HEK293 (cell line): ENCODE measurements around the gene CCDC32.

Experiments
- BCL11A ChIP-seq: fragments of 450-650 bp; formaldehyde crosslinking; IDR thresholded peaks from 2 replicates; pipeline ENCODE4 v1.5.1; 2016; ENCODE audit warnings: low read depth, missing biosample characterization, missing genetic modification characterization
- HOXC10 ChIP-seq: sonication (generic); formaldehyde crosslinking; IDR thresholded peaks from 2 replicates; pipeline ENCODE4 v1.8.1; 2023; ENCODE audit warnings: mild to moderate bottlenecking, missing genetic modification reagents
- INSM2 ChIP-seq: fragments of 450-650 bp; formaldehyde crosslinking; IDR thresholded peaks from 2 replicates; pipeline ENCODE4 v1.5.1; 2016; ENCODE audit warnings: missing biosample characterization, missing genetic modification characterization
- PBX3 ChIP-seq: sonication (generic); formaldehyde crosslinking; IDR thresholded peaks from 2 replicates; pipeline ENCODE4 v1.8.1; 2022; ENCODE audit warnings: mild to moderate bottlenecking, moderate library complexity, missing genetic modification reagents
- PRDM2 ChIP-seq: fragments of 450-650 bp; formaldehyde crosslinking; IDR thresholded peaks from 2 replicates; pipeline ENCODE4 v1.5.1; 2016; ENCODE audit warnings: missing biosample characterization, missing genetic modification characterization, borderline replicate concordance
- SP2 ChIP-seq: fragments of 450-650 bp; formaldehyde crosslinking; IDR thresholded peaks from 2 replicates; pipeline ENCODE4 v1.5.1; 2016; ENCODE audit warnings: missing biosample characterization, missing genetic modification characterization
- YY2 ChIP-seq: fragments of 450-650 bp; formaldehyde crosslinking; IDR thresholded peaks from 2 replicates; pipeline ENCODE4 v1.5.1; 2016; ENCODE audit warnings: missing biosample characterization, missing genetic modification characterization
- ZBTB10 ChIP-seq: fragments of 450-650 bp; formaldehyde crosslinking; IDR thresholded peaks from 2 replicates; pipeline ENCODE4 v1.5.1; 2016; ENCODE audit warnings: missing biosample characterization, missing genetic modification characterization
- ZBTB11 ChIP-seq: fragments of 450-650 bp; formaldehyde crosslinking; conservative IDR thresholded peaks from 2 replicates; pipeline ENCODE4 v1.5.1; 2016; ENCODE audit warnings: low read depth, missing biosample characterization, missing genetic modification characterization
- ZBTB7A ChIP-seq: fragments of 450-650 bp; formaldehyde crosslinking; IDR thresholded peaks from 2 replicates; pipeline ENCODE4 v1.5.1; 2016; ENCODE audit warnings: low read depth, missing biosample characterization, missing genetic modification characterization
- ZEB2 ChIP-seq: fragments of 450-650 bp; formaldehyde crosslinking; IDR thresholded peaks from 2 replicates; pipeline ENCODE4 v1.5.1; 2016; ENCODE audit warnings: missing biosample characterization, missing genetic modification characterization
- ZFP69B ChIP-seq: fragments of 450-650 bp; formaldehyde crosslinking; IDR thresholded peaks from 2 replicates; pipeline ENCODE4 v1.5.1; 2016; ENCODE audit warnings: missing biosample characterization, missing genetic modification characterization
- ZNF140 ChIP-seq: fragments of 450-650 bp; formaldehyde crosslinking; IDR thresholded peaks from 2 replicates; pipeline ENCODE4 v1.5.1; 2016; ENCODE audit warnings: missing biosample characterization, missing genetic modification characterization
- ZNF146 ChIP-seq: fragments of 450-650 bp; formaldehyde crosslinking; IDR thresholded peaks from 2 replicates; pipeline ENCODE4 v1.5.1; 2016; ENCODE audit warnings: missing biosample characterization, missing genetic modification characterization
- ZNF19 ChIP-seq: fragments of 450-650 bp; formaldehyde crosslinking; IDR thresholded peaks from 2 replicates; pipeline ENCODE4; 2016; ENCODE audit warnings: missing biosample characterization, missing genetic modification characterization, low read depth
- ZNF324 ChIP-seq: fragments of 450-650 bp; formaldehyde crosslinking; IDR thresholded peaks from 2 replicates; pipeline ENCODE4 v1.5.1; 2016; ENCODE audit warnings: missing biosample characterization, missing genetic modification characterization
- ZNF341 ChIP-seq: fragments of 450-650 bp; formaldehyde crosslinking; IDR thresholded peaks from 2 replicates; pipeline ENCODE4; 2016; ENCODE audit warnings: low read depth, missing biosample characterization, missing genetic modification characterization
- ZNF398 ChIP-seq: fragments of 450-650 bp; formaldehyde crosslinking; IDR thresholded peaks from 2 replicates; pipeline ENCODE4 v1.5.1; 2017; ENCODE audit warnings: missing biosample characterization, missing genetic modification characterization
- ZNF473 ChIP-seq: fragments of 450-650 bp; formaldehyde crosslinking; IDR thresholded peaks from 2 replicates; pipeline ENCODE4 v1.5.1; 2017; ENCODE audit warnings: missing biosample characterization, missing genetic modification characterization
- ZNF544 ChIP-seq: fragments of 450-650 bp; formaldehyde crosslinking; IDR thresholded peaks from 2 replicates; pipeline ENCODE4 v1.5.0; 2017; ENCODE audit warnings: missing biosample characterization, missing genetic modification characterization
- ZNF549 ChIP-seq: fragments of 450-650 bp; IDR thresholded peaks from 2 replicates; pipeline ENCODE4 v1.5.1; 2018; ENCODE audit warnings: missing biosample characterization, missing genetic modification characterization, mild to moderate bottlenecking, inconsistent platforms, moderate library complexity
- ZNF629 ChIP-seq: fragments of 450-650 bp; formaldehyde crosslinking; IDR thresholded peaks from 2 replicates; pipeline ENCODE4 v1.5.1; 2017; ENCODE audit warnings: missing biosample characterization, missing genetic modification characterization
- ZNF677 ChIP-seq: fragments of 450-650 bp; IDR thresholded peaks from 2 replicates; pipeline ENCODE4 v1.5.0; 2018; ENCODE audit warnings: missing biosample characterization, mild to moderate bottlenecking, missing genetic modification characterization, moderate library complexity
- ZNF768 ChIP-seq: fragments of 450-650 bp; formaldehyde crosslinking; IDR thresholded peaks from 2 replicates; pipeline ENCODE4 v1.5.1; 2018; ENCODE audit warnings: missing biosample characterization, mild to moderate bottlenecking, missing genetic modification characterization

CCDC32 gene

GRCh38 chr15:40594429-40594836, 29.6 kb upstream of the CCDC32 start (continued):
- TF ChIP-seq ZNF629 (no peak), ZNF341 (peak; percentile 64), ZNF324 (tag by site-specific recombination) (no peak), ZNF146 (tag by site-specific recombination) (no peak), ZNF768 (tag by site-specific recombination) (no peak), ZNF544 (no peak), BCL11A (tag by site-specific recombination) (0 out of 2 replicates have a peak, but pooled peaks have one; percentile 69), ZNF473 (tag by site-specific recombination) (no peak), ZNF398 (tag by site-specific recombination) (no peak), ZBTB11 (tag by site-specific recombination) (peak; percentile 90), HOXC10 (no peak), ZNF677 (tag by site-specific recombination) (no peak), ZEB2 (tag by site-specific recombination) (peak; percentile 61; the same call in 1 of the 2 replicates), ZNF140 (no peak), ZBTB10 (tag by site-specific recombination) (0 out of 2 replicates have a peak, but pooled peaks have one; percentile 20), ZFP69B (tag by site-specific recombination) (peak; percentile 82), PBX3 (CRISPR knock-in tag) (no peak), INSM2 (tag by site-specific recombination) (no peak), ZBTB7A (tag by site-specific recombination) (0 out of 2 replicates have a peak, but pooled peaks have one; percentile 22), ZNF549 (tag by site-specific recombination) (no peak), PRDM2 (no peak), YY2 (no peak), ZNF19 (tag by site-specific recombination) (no peak), SP2 (tag by site-specific recombination) (peak; percentile 56)
